ENCODE measurements around the gene TECPR2. TPM values are rescaled to one million over a fixed set of nuclear protein-coding genes. Genes with fewer than 3 reads are reported as not detected.

TECPR2 gene, protein sequence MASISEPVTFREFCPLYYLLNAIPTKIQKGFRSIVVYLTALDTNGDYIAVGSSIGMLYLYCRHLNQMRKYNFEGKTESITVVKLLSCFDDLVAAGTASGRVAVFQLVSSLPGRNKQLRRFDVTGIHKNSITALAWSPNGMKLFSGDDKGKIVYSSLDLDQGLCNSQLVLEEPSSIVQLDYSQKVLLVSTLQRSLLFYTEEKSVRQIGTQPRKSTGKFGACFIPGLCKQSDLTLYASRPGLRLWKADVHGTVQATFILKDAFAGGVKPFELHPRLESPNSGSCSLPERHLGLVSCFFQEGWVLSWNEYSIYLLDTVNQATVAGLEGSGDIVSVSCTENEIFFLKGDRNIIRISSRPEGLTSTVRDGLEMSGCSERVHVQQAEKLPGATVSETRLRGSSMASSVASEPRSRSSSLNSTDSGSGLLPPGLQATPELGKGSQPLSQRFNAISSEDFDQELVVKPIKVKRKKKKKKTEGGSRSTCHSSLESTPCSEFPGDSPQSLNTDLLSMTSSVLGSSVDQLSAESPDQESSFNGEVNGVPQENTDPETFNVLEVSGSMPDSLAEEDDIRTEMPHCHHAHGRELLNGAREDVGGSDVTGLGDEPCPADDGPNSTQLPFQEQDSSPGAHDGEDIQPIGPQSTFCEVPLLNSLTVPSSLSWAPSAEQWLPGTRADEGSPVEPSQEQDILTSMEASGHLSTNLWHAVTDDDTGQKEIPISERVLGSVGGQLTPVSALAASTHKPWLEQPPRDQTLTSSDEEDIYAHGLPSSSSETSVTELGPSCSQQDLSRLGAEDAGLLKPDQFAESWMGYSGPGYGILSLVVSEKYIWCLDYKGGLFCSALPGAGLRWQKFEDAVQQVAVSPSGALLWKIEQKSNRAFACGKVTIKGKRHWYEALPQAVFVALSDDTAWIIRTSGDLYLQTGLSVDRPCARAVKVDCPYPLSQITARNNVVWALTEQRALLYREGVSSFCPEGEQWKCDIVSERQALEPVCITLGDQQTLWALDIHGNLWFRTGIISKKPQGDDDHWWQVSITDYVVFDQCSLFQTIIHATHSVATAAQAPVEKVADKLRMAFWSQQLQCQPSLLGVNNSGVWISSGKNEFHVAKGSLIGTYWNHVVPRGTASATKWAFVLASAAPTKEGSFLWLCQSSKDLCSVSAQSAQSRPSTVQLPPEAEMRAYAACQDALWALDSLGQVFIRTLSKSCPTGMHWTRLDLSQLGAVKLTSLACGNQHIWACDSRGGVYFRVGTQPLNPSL (N-terminal part only)
- 14.6 and 28.5 TPM in 2 replicates for total RNA-seq

DNA sequence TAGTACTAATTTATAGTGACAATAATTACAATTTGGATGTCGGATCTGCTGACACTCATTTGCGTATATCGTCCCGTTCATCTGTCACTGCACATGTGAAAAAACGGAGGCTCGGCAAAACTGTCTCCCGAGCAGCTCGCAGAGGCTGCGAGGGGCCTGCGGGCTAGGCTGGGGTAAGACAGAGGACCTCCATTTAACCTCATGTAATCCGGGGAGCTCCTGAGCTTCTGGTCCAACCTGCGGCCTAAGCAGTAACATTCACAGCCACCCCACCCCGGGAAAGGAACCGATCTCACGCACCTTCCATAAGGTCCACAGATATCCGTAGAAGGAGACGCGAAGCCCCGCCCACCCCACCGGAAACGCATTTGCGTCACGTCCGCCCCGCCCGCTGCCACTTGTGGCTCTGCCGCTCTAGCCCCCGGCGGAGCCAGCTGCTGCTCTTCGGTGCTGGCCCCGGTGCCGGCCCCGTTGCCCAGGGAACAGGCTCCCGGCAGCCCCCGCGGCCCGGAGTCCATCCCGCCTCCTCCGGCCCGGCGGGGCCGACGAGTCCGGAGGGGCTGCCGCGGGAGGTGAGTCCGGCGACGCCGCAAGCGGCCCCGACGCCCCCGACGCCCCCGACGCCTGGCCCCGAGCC is at the start of gene TECPR2, which contains the start of gene CINP:
TECPR2 (plus strand) TSS at position 397 of the 637 bp plus-strand sequence. CDS start 13,781 bp downstream, outside the sequence.
CINP (minus strand) TSS at position 346 of the 637 bp plus-strand sequence; CDS start at position 307, 39 bp downstream.

DNA sequence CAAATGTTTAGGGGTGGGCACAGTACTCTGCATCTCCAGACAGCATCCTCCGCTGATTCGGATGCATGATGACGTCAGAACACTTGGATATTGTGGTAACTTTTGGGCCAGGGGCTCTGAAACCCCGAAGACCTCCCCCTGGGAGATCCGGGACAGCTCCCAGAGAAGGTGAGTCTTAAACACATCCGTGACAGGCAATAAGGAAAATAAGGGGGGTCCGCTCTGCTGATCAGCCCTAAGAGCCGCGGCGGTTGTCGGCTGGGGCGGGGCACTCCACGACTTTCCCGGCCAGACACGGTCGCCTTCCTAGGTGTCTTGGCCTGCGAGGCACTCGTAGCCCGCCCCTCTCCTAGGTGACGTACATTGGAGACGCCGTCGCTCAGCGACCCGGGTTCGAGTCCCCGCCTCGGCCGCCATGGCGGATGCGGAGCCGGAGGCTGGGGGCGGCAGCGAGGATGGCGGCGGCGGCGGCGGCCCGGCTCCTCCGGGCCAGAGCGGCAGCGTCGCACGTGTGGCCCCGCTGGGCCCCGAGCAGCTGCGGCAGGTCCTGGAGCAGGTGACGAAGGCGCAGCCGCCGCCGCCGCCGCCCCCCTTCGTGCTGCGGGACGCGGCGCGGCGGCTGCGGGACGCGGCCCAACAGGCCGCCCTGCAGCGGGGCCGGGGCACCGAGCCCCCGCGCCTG is 43.2 kb upstream of the TECPR2 start, which contains the start of gene ZNF839:
ZNF839 (plus strand) TSS at position 396 of the 682 bp plus-strand sequence; CDS start at position 416, 20 bp downstream.

DNA sequence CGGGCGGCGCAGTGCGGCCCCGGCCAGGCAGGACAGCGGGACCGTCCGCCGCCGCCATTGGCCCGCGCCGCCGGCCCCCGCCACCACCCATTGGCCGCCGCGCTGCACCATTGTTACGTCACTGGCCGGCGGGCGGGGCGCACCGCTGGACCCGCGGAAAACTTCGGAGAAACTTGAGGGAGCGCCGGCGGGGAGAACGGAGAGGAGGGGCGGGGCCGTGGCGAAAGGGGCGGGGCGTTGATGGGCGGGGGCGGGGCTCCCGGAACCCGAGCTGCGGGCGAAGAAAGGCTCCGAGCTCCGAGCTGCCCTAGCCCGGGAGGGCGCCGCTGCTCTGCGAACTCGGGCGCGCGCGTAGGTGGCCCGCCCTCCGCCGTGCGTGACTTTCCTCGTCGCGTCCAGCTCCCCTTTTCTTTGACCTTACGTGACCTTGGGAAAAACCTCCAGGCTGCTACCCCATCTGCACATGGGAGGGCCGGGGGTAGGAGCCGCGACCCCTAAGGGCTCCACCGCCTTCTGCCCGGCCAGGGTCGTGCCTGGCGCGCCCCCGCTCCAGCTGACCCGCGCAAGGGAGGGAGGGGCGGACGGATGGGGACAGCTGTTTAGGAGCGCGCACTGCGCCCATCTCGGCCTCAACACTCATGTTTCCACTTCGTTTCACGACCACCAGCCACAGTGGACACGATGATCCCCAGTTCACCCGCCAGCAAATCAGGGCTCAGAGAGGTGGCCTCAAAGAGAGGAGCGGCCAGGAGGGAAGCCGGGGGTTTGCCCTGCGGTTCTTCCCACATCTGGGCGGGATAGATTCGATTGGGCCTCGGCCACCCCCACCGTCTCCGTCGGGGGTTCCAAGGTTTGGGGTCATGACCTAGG is 147.2 kb downstream of the TECPR2 start, which contains the start of gene ANKRD9:
ANKRD9 (minus strand) TSS at position 31 of the 870 bp plus-strand sequence. CDS start 1,887 bp downstream, outside the sequence.

Other genes with a start within 250 kb of the TECPR2 start
- gene WDR20, start 223.0 kb upstream of the TECPR2 start, total RNA-seq = 9.8 and 17.3 TPM in 2 replicates
- gene MOK, start 57.8 kb upstream of the TECPR2 start, total RNA-seq = 3.9 and 9.0 TPM in 2 replicates
- 8.0 and 9.0 TPM in 2 replicates for gene ZNF839, start 43.2 kb upstream of the TECPR2 start, total RNA-seq
- gene CINP, start 51 bp upstream of the TECPR2 start, total RNA-seq = 43.7 and 44.5 TPM in 2 replicates
- gene ANKRD9, start 146.8 kb downstream of the TECPR2 start, total RNA-seq = 19.6 and 25.1 TPM in 2 replicates
- gene RCOR1, start 229.7 kb downstream of the TECPR2 start, total RNA-seq = 11.0 and 20.3 TPM in 2 replicates

Data from smooth muscle cell of the umbilical artery (primary cell).